CD4-positive, alpha-beta memory T cell (primary cell): ENCODE results near the gene IFI30. TPM values are rescaled to one million over a fixed set of nuclear protein-coding genes. Genes with fewer than 3 reads are reported as not detected.
A peak's percentile ranks its signal among the peaks of the same experiment; 100 is the strongest.
"Not testable (repeated sequence)": the region's sequence is repeated elsewhere in the genome, so short reads cannot be mapped to it uniquely, and the experiment has no call there.

Source experiments
- CTCF ChIA-PET: fragments of 350-600 bp; sonication (Branson Sonifier 250); formaldehyde crosslinking; loops from one replicate; lab custom pipeline; 2021; ENCODE audit warnings: inconsistent platforms; ENCODE audit not compliant: partially characterized antibody; lab: Charles Lee
- POLR2A ChIA-PET: fragments of 350-600 bp; sonication (Branson Sonifier 250); formaldehyde crosslinking; loops from one replicate; lab custom pipeline; 2021; ENCODE audit not compliant: partially characterized antibody; lab: Charles Lee
- DNase-seq, 5 donors: peaks; one replicate each; pipeline versions ENCODE4 v3.0.0 to v3.0.0-alpha.2; 2020 to 2022; ENCODE audit warnings: mixed read lengths in 1 of 5
- H3K27ac ChIP-seq: one replicate; pipeline ENCODE4 v1.7.0; 2013; ENCODE audit warnings: low read depth, low read length
- H3K27me3 ChIP-seq: 2 replicates; pipeline ENCODE4 v1.7.0; 2013; ENCODE audit warnings: mild to moderate bottlenecking, low read length, moderate library complexity; ENCODE audit not compliant: insufficient read depth
- H3K36me3 ChIP-seq: 2 replicates; pipeline ENCODE4 v1.7.0; 2013; ENCODE audit warnings: mild to moderate bottlenecking, low read length, moderate library complexity; ENCODE audit not compliant: insufficient read depth
- H3K4me1 ChIP-seq: 2 replicates; pipeline ENCODE4 v1.7.0; 2013; ENCODE audit warnings: mild to moderate bottlenecking, low read length, moderate library complexity; ENCODE audit not compliant: insufficient read depth
- H3K4me3 ChIP-seq, 2 donors: one replicate each; pipeline ENCODE4 v1.7.0; 2013; ENCODE audit warnings: low read length in 2 of 2, mild to moderate bottlenecking in 1 of 2
- H3K9me3 ChIP-seq, 2 donors: one replicate each; pipeline ENCODE4 v1.7.0; 2013; ENCODE audit warnings: low read length in 2 of 2, control low read depth in 1 of 2; ENCODE audit not compliant: control insufficient read depth in 1 of 2
- H3K27ac Mint-ChIP-seq, 7 donors: one replicate each; pipeline ENCODE4 v1.8.0; 2020 to 2021; ENCODE audit warnings: mixed read lengths in 7 of 7, mild to moderate bottlenecking in 6 of 7, inconsistent platforms in 3 of 7, moderate library complexity in 3 of 7
- H3K27me3 Mint-ChIP-seq, 2 donors: one replicate each; pipeline ENCODE4 v1.8.0; 2020 to 2021; ENCODE audit warnings: mixed read lengths in 2 of 2
- H3K36me3 Mint-ChIP-seq, 2 donors: one replicate each; pipeline ENCODE4 v1.8.0; 2020 to 2021; ENCODE audit warnings: mixed read lengths in 2 of 2, inconsistent platforms in 1 of 2, mild to moderate bottlenecking in 1 of 2
- H3K4me1 Mint-ChIP-seq, 4 donors: one replicate each; pipeline ENCODE4 v1.8.0; 2020 to 2021; ENCODE audit warnings: mixed read lengths in 4 of 4, mild to moderate bottlenecking in 1 of 4
- H3K4me3 Mint-ChIP-seq, 8 donors: one replicate each; pipeline ENCODE4 v1.8.0; 2020 to 2021; ENCODE audit warnings: mixed read lengths in 8 of 8, mild to moderate bottlenecking in 7 of 8, moderate library complexity in 6 of 8, inconsistent platforms in 3 of 8
- H3K9me3 Mint-ChIP-seq, 8 donors: one replicate each; pipeline ENCODE4 v1.8.0; 2020 to 2021; ENCODE audit warnings: mixed read lengths in 8 of 8, mild to moderate bottlenecking in 5 of 8, inconsistent platforms in 3 of 8, moderate library complexity in 1 of 8
- intact Hi-C: fragments of 100-400 bp; cut with micrococcal nuclease; formaldehyde crosslinking; loops from one replicate; pipeline ENCODE4 v1.15.1; 2023
- polyA plus RNA-seq, 2 donors: library from polyadenylated mRNA; unstranded; fragments of 300-500 nt; fragmentation: Illumina TruSeq; gene quantifications; one replicate each; pipeline ENCODE4 v1.2.3, GENCODE V29; 2021
- total RNA-seq, 2 experiments: library from RNA; stranded (reverse); gene quantifications; one replicate each; pipeline ENCODE4 v1.2.3, GENCODE V29; 2021

Gene IFI30
- total and polyA plus RNA-seq, 4 experiments from 2014 or later: 6.3 to 56.9 (median 32.5) TPM

GRCh38 chr19:18156268-18156667 is 17.3 kb upstream of the IFI30 start:
- Mint-ChIP-seq H3K4me3 (no peak overlapping the region), H3K27me3 (no peaks in the 10 kb centered on the region), H3K9me3 (peaks cover 0 to 2% (median 0%) of the 10 kb centered on the region in 8 donors), H3K4me1 (peaks cover 15 to 40% (median 26%) of the 10 kb centered on the region in 4 donors), H3K36me3 (peaks cover 0 to 12% of the 10 kb centered on the region in 2 donors), H3K27ac (peak overlapping the region in 1 of 7 donors; percentile 24)
- Histone ChIP-seq H3K4me3 (no peak overlapping the region), H3K27me3 (no peaks in the 10 kb centered on the region), H3K9me3 (no peaks in the 10 kb centered on the region), H3K4me1 (peaks cover 32% of the 10 kb centered on the region), H3K36me3 (no peaks in the 10 kb centered on the region), H3K27ac (no peak overlapping the region)
- no peak for DNase-seq
- intact Hi-C loops: no loop called here
- ChIA-PET CTCF (interaction anchor here (0.7 to 2.1 kb wide), 3 partner anchors 43 to 218 kb away, joined by 5 read pairs; no protein-coding TSS in a partner anchor), POLR2A (interaction anchor here (1.2 kb wide), 1 partner anchor 63 kb away, joined by 4 read pairs; no protein-coding TSS in a partner anchor)

GRCh38 chr19:18156841-18157464 is 16.7 kb upstream of the IFI30 start:
- intact Hi-C loops: no loop called here
- H3K9me3 Mint-ChIP-seq: peaks cover 0 to 2% (median 0%) of the 10 kb centered on the region in 8 donors
- POLR2A ChIA-PET: interaction anchor here (0.6 to 1.7 kb wide), 2 partner anchors 39 to 70 kb away, joined by 3 to 5 read pairs; partner anchors contain the start of gene IL12RB1
- H3K27ac ChIP-seq: no peak overlapping the region
- no peak overlapping the region for H3K4me3 ChIP-seq
- H3K36me3 ChIP-seq: no peaks in the 10 kb centered on the region
- no peak for DNase-seq
- peaks cover 30% of the 10 kb centered on the region for H3K4me1 ChIP-seq
- H3K27ac Mint-ChIP-seq: no peak overlapping the region
- no peaks in the 10 kb centered on the region for H3K27me3 Mint-ChIP-seq
- H3K4me3 Mint-ChIP-seq: peak overlapping the region in 1 of 8 donors; percentile 59
- CTCF ChIA-PET: interaction anchor here (0.7 to 2.1 kb wide), 3 partner anchors 44 to 219 kb away, joined by 5 read pairs; no protein-coding TSS in a partner anchor
- H3K27me3 ChIP-seq: no peaks in the 10 kb centered on the region
- peaks cover 13 to 38% (median 22%) of the 10 kb centered on the region in 4 donors for H3K4me1 Mint-ChIP-seq
- H3K9me3 ChIP-seq: no peaks in the 10 kb centered on the region
- peaks cover 0 to 12% of the 10 kb centered on the region in 2 donors for H3K36me3 Mint-ChIP-seq

- Histone ChIP-seq H3K27me3 (no peaks in the 10 kb centered on the region), H3K9me3 (no peaks in the 10 kb centered on the region), H3K4me3 (no peak overlapping the region), H3K4me1 (peaks cover 30% of the 10 kb centered on the region), H3K36me3 (no peaks in the 10 kb centered on the region), H3K27ac (no peak overlapping the region)
- no peaks in the 10 kb centered on the region for H3K27me3 Mint-ChIP-seq
- H3K27ac Mint-ChIP-seq: no peak overlapping the region
- DNase-seq: no peak
- intact Hi-C loops: no loop called here
- peaks cover 0 to 2% (median 0%) of the 10 kb centered on the region in 8 donors for H3K9me3 Mint-ChIP-seq
- H3K4me1 Mint-ChIP-seq: peaks cover 9 to 34% (median 18%) of the 10 kb centered on the region in 4 donors
- POLR2A ChIA-PET: interaction anchor here (0.6 to 1.7 kb wide), 2 partner anchors 39 to 71 kb away, joined by 3 to 5 read pairs; partner anchors contain the start of gene IL12RB1
- peak overlapping the region in 1 of 8 donors; percentile 59 for H3K4me3 Mint-ChIP-seq
- peaks cover 0 to 8% of the 10 kb centered on the region in 2 donors for H3K36me3 Mint-ChIP-seq
- CTCF ChIA-PET: interaction anchor here (0.6 to 12.0 kb wide), 2 partner anchors 47 to 70 kb away, joined by 3 to 125 read pairs; no protein-coding TSS in a partner anchor
Measured at GRCh38 chr19:18157465-18158063, 16.0 kb upstream of the IFI30 start.

- no peak for DNase-seq
- Mint-ChIP-seq H3K4me1 (peaks cover 9 to 32% (median 16%) of the 10 kb centered on the region in 4 donors), H3K4me3 (no peak overlapping the region), H3K9me3 (peaks cover 0 to 2% (median 0%) of the 10 kb centered on the region in 8 donors), H3K27me3 (no peaks in the 10 kb centered on the region), H3K27ac (no peak overlapping the region), H3K36me3 (peaks cover 3 to 14% of the 10 kb centered on the region in 2 donors)
- Histone ChIP-seq H3K36me3 (peaks cover 5% of the 10 kb centered on the region), H3K9me3 (no peaks in the 10 kb centered on the region), H3K27me3 (no peaks in the 10 kb centered on the region), H3K4me3 (no peak overlapping the region), H3K4me1 (peaks cover 29% of the 10 kb centered on the region), H3K27ac (no peak overlapping the region)
- CTCF ChIA-PET: interaction anchor here (0.6 to 12.0 kb wide), 2 partner anchors 48 to 71 kb away, joined by 3 to 125 read pairs; no protein-coding TSS in a partner anchor
- intact Hi-C loops: no loop called here
- POLR2A ChIA-PET: interaction anchor here (1.7 kb wide), 1 partner anchor 40 kb away, joined by 5 read pairs; no protein-coding TSS in a partner anchor
Measured at GRCh38 chr19:18158467-18158866, 15.1 kb upstream of the IFI30 start.

GRCh38 chr19:18159059-18159616 is 14.5 kb upstream of the IFI30 start:
- Mint-ChIP-seq H3K36me3 (peaks cover 3 to 15% of the 10 kb centered on the region in 2 donors), H3K4me1 (peaks cover 6 to 28% (median 13%) of the 10 kb centered on the region in 4 donors)
- H3K27me3 ChIP-seq, H3K36me3 ChIP-seq, H3K27ac ChIP-seq, DNase-seq, H3K9me3 Mint-ChIP-seq, H3K27ac Mint-ChIP-seq, H3K4me3 Mint-ChIP-seq, intact Hi-C loops, H3K27me3 Mint-ChIP-seq, H3K9me3 ChIP-seq, H3K4me3 ChIP-seq: not testable (repeated sequence)
- ChIA-PET POLR2A (interaction anchor here (3.1 kb wide), 1 partner anchor 41 kb away, joined by 13 read pairs; no protein-coding TSS in a partner anchor), CTCF (interaction anchor here (0.6 to 12.0 kb wide), 3 partner anchors 12 to 258 kb away, joined by 3 to 125 read pairs (median 3); no protein-coding TSS in a partner anchor)
- peaks cover 22% of the 10 kb centered on the region for H3K4me1 ChIP-seq

GRCh38 chr19:18159810-18160209 is 13.8 kb upstream of the IFI30 start:
- Histone ChIP-seq H3K4me3 (no peak overlapping the region), H3K4me1 (peaks cover 17% of the 10 kb centered on the region), H3K9me3 (no peaks in the 10 kb centered on the region), H3K27ac (no peak overlapping the region), H3K27me3 (no peaks in the 10 kb centered on the region), H3K36me3 (peaks cover 5% of the 10 kb centered on the region)
- Mint-ChIP-seq H3K4me1 (peaks cover 3 to 21% (median 8%) of the 10 kb centered on the region in 4 donors), H3K9me3 (no peaks in the 10 kb centered on the region), H3K4me3 (peak overlapping the region in 1 of 8 donors; percentile 9), H3K36me3 (peaks cover 3 to 16% of the 10 kb centered on the region in 2 donors), H3K27me3 (no peaks in the 10 kb centered on the region), H3K27ac (no peak overlapping the region)
- ChIA-PET POLR2A (interaction anchor here (1.1 to 3.1 kb wide), 4 partner anchors 8 to 41 kb away, joined by 3 to 14 read pairs (median 9); partner anchors contain the start of genes MPV17L2 and PIK3R2), CTCF (interaction anchor here (1.1 to 12.0 kb wide), 6 partner anchors 9 to 156 kb away, joined by 3 to 125 read pairs (median 6); partner anchors contain the start of gene PIK3R2)
- DNase-seq: no peak
- intact Hi-C loops: loop anchor here (10.0 kb wide), 1 partner anchor 215 kb away; no protein-coding TSS in a partner anchor
